Heart left ventricle (tissue), 13 donors: ENCODE measurements around the gene POLQ.

Experiments
- CTCF ChIP-seq, 12 donors: fragments of 200-600 bp; sonication (generic) in 4 of 12; IDR thresholded peaks; one replicate each; pipeline versions ENCODE4 v1.5.0 to v1.8.0; 2018 to 2022; ENCODE audit warnings: antibody characterized with exemption in 12 of 12, mild to moderate bottlenecking in 5 of 12
- POLR2A ChIP-seq, 2 donors: fragments of 450-650 bp; IDR thresholded peaks; one replicate each; pipeline ENCODE4 v1.6.1; 2017; ENCODE audit warnings: antibody characterized with exemption in 2 of 2, mild to moderate bottlenecking in 2 of 2, moderate library complexity in 2 of 2
- donor health status: ischemic (EF 13 %, LVEDD 7.1; RV severe dilation, severe dysfunction).
- donor health status: DM: no; HTN: yes; CAD: no.
- donor health status: DM: no; HTN: no; CAD: no.
- donor health status: ischemic (EF 25% LVEDD 6.9; RV normal size, moderate dysfunction).
- donor health status: ischemic (EF 25% LVEDD 5.7; RV mildly dilated, moderate dysfunction).
- donor health status: ischemic (EF 35%, LVEDD 5.7; RV mildly dilated, moderate dysfunction).
- donor health status: nonischemic (EF 11% LVEDD 7.7; RV severe dilation, severe dysfunction).
- donor health status: DM: yes; HTN: yes; CAD: no.
- donor health status: PGD.
- donor health status: ischemic (EF 29% LVEDD 5.4; RV normal size, mild dysfunction).
- donor health status: nonischemic (EF 23%, LVEDD 6.1; RV moderate dilation, normal function).

- no peak for TF ChIP-seq CTCF (IDR thresholded peaks at IDR 0.05)
- TF ChIP-seq POLR2A (IDR thresholded peaks at IDR 0.05), result no peak
Observed at GRCh38 chr3:121488628-121489027, 57.2 kb downstream of the POLQ start.
